K562 (cell line): Measurements from ENCODE around the gene SCG5. TPM values are rescaled to one million over a fixed set of nuclear protein-coding genes. Genes with fewer than 3 reads are reported as not detected.

Source experiments
- ATAC-seq: fragments of 200-7000 bp; cut with Tn5 transposase; 3 replicates; pipeline ENCODE4 v1.9.1; 2020; ENCODE audit warnings: moderate library complexity
- BruUV-seq: library from RNA; stranded (reverse); fragments of 400-500 nt; replicated peaks from 2 replicates; lab custom pipeline; 2021; lab: Mats Ljungman, UMichigan
- CTCF ChIA-PET: fragments of 300-600 bp; formaldehyde crosslinking; extraction: SDS; loops from one replicate; lab custom pipeline; 2021; ENCODE audit warnings: low intra/inter-chr PET ratio; lab: Yijun Ruan, JAX
- POLR2A ChIA-PET: fragments of 300-600, 350-650 bp; sonication (Branson Sonifier 250); formaldehyde crosslinking; extraction: SDS; loops from one replicate; lab custom pipeline; 2021; ENCODE audit warnings: antibody characterized with exemption, inconsistent platforms; lab: Yijun Ruan, JAX
- DNase-seq, 4 experiments: peaks; one replicate each; pipeline versions ENCODE4 v3.0.0 to v3.0.0-alpha.2; 2011 to 2018; ENCODE audit warnings: low spot score in 3 of 4, mixed read lengths in 3 of 4; ENCODE audit errors: extremely low read depth in 1 of 4
- FAIRE-seq: peaks from 2 replicates; lab custom pipeline; 2011; peaks lifted over from hg19 to GRCh38; lab: Jason Lieb, UNC
- H2AFZ ChIP-seq: 2 replicates; pipeline ENCODE4 v1.6.0; 2011; ENCODE audit warnings: low read depth, low read length, control low read depth, inconsistent platforms
- H3K27ac ChIP-seq: fragments of 200-600 bp; 3 replicates; pipeline ENCODE4 v1.8.0; 2011; ENCODE audit warnings: low read depth, mild to moderate bottlenecking, control low read depth, inconsistent platforms, low read length, moderate library complexity, mixed read lengths; ENCODE audit errors: extremely low read depth
- H3K27me3 ChIP-seq, 2 experiments: fragments of 300-600 bp in 1 of 2; 2 replicates in 1 of 2; 3 replicates in 1 of 2; pipeline versions ENCODE4 v1.6.0 to v1.8.0; 2011; ENCODE audit warnings: inconsistent platforms in 2 of 2, low read length in 2 of 2, mild to moderate bottlenecking in 1 of 2, mixed read lengths in 1 of 2, moderate library complexity in 1 of 2; ENCODE audit not compliant: control insufficient read depth in 2 of 2, insufficient read depth in 2 of 2
- H3K36me3 ChIP-seq: fragments of 300-600 bp; 3 replicates; pipeline ENCODE4 v1.8.0; 2011; ENCODE audit warnings: mild to moderate bottlenecking, low read length, inconsistent platforms; ENCODE audit not compliant: control insufficient read depth, insufficient read depth
- H3K4me1 ChIP-seq, 2 experiments: fragments of 200-600 bp in 1 of 2; replicated peaks in 1 of 2; 2 replicates in 1 of 2; 3 replicates in 1 of 2; pipeline versions ENCODE4 v1.5.1 to v1.8.0; 2011; ENCODE audit warnings: inconsistent platforms in 2 of 2, low read length in 2 of 2, mild to moderate bottlenecking in 1 of 2, mixed read lengths in 1 of 2, moderate library complexity in 1 of 2; ENCODE audit not compliant: control insufficient read depth in 2 of 2, insufficient read depth in 2 of 2
- H3K4me2 ChIP-seq: 2 replicates; pipeline ENCODE4 v1.6.1; 2011; ENCODE audit warnings: low read length, control low read depth, inconsistent platforms, mixed read lengths; ENCODE audit not compliant: insufficient read depth
- H3K4me3 ChIP-seq: fragments of 200-600 bp; sonication (generic), shearing (Covaris generic); 2 replicates; pipeline ENCODE4 v1.5.1; 2016; ENCODE audit warnings: control low read depth, inconsistent platforms
- H3K79me2 ChIP-seq: fragments of 200-600 bp; 3 replicates; pipeline ENCODE4 v1.8.0; 2011; ENCODE audit warnings: low read length, inconsistent platforms; ENCODE audit not compliant: control insufficient read depth, insufficient read depth
- H3K9ac ChIP-seq, 2 experiments: 2 replicates each; pipeline versions ENCODE4 v1.6.0 to v1.6.1; 2011; ENCODE audit warnings: low read depth in 2 of 2, low read length in 2 of 2, control low read depth in 1 of 2, inconsistent platforms in 1 of 2, mild to moderate bottlenecking in 1 of 2, mixed read lengths in 1 of 2; ENCODE audit not compliant: insufficient read depth in 1 of 2
- H3K9me1 ChIP-seq: one replicate; pipeline ENCODE4 v1.6.0; 2011; ENCODE audit warnings: inconsistent platforms, mild to moderate bottlenecking, low read length, moderate library complexity; ENCODE audit not compliant: control insufficient read depth, insufficient read depth
- H3K9me3 ChIP-seq: replicated peaks from 2 replicates; pipeline ENCODE4 v1.5.1; 2011; ENCODE audit warnings: low read depth, low read length, inconsistent platforms; ENCODE audit not compliant: control insufficient read depth, insufficient read depth
- H4K20me1 ChIP-seq: replicated peaks from 2 replicates; pipeline ENCODE4 v1.6.1; 2011; ENCODE audit warnings: low read length, inconsistent platforms, mixed read lengths; ENCODE audit not compliant: control insufficient read depth, insufficient read depth
- BHLHE40 ChIP-seq: IDR thresholded peaks from 2 replicates; pipeline ENCODE4 v1.6.1; 2011; ENCODE audit warnings: low read length, improper control_type of control experiment
- CEBPG ChIP-seq, 3 experiments: fragments of 200-800 bp in 1 of 3; sonication (Bioruptor generic) in 1 of 3; sonication (generic) in 1 of 3; formaldehyde crosslinking in 1 of 3; IDR thresholded peaks in 2 of 3; conservative IDR thresholded peaks in 1 of 3; 2 replicates each; pipeline versions ENCODE4 v1.6.1 to v1.8.0; 2016 to 2022; ENCODE audit warnings: missing compliant biosample characterization in 2 of 3, missing genetic modification characterization in 2 of 3, mild to moderate bottlenecking in 1 of 3, missing genetic modification reagents in 1 of 3
- ETS2 ChIP-seq: IDR thresholded peaks from 2 replicates; pipeline ENCODE4 v1.6.1; 2016; ENCODE audit warnings: borderline replicate concordance, missing genetic modification characterization, mild to moderate bottlenecking, moderate library complexity, missing compliant biosample characterization; ENCODE audit not compliant: poor library complexity, severe bottlenecking
- RBM25 ChIP-seq: fragments of 200-400 bp; formaldehyde crosslinking; IDR thresholded peaks from 2 replicates; pipeline ENCODE4 v1.6.1; 2018; ENCODE audit warnings: low read length, low read depth, moderate library complexity; ENCODE audit not compliant: severe bottlenecking
- ZNF584 ChIP-seq: fragments of 200-800 bp; sonication (Bioruptor generic); IDR thresholded peaks from 2 replicates; pipeline ENCODE4 v1.6.1; 2016; ENCODE audit warnings: low read depth, mild to moderate bottlenecking, missing genetic modification characterization, missing compliant biosample characterization
- ZSCAN32 ChIP-seq: fragments of 450-650 bp; formaldehyde crosslinking; IDR thresholded peaks from 2 replicates; pipeline ENCODE4 v1.4.0; 2020; ENCODE audit warnings: mild to moderate bottlenecking, moderate library complexity
- WGBS: fragments of 100-300 bp; shearing (Covaris generic); methylation state at CpG from one replicate; pipeline ENCODE4 v1.1.6; 2016; ENCODE audit warnings: low coverage, mixed read lengths; ENCODE audit not compliant: insufficient coverage; ENCODE audit errors: missing lambda C conversion rate; 5-methylcytosine and 5-hydroxymethylcytosine counted together
- in situ Hi-C: fragments of 300-500 bp; cut with MboI; formaldehyde crosslinking; loops from 4 replicates; pipeline ENCODE4 v1.15.0; 2018; ENCODE audit warnings: inconsistent platforms, mixed read lengths
- intact Hi-C: fragments of 100-400 bp; cut with micrococcal nuclease; formaldehyde crosslinking; loops from 2 replicates; pipeline ENCODE4 v1.14.2; 2022
- polyA plus RNA-seq, 8 experiments: library from polyadenylated mRNA; depleted of rRNA in 4 of 8; stranded (reverse) in 5 of 8; unstranded in 3 of 8; fragments of >200 nt; fragmentation: Nextera tagmentation in 2 of 8; fragmentation: Illumina TruSeq in 1 of 8; extraction: Ambion mirVana in 2 of 8; extraction: Trizol in 1 of 8; gene quantifications; 2 replicates each; pipeline versions ENCODE4 v1.2.1 to v1.2.3, GENCODE V29; 2011 to 2014; ENCODE audit warnings: inconsistent platforms in 1 of 8, missing spikeins in 1 of 8
- total RNA-seq, 7 experiments: library from RNA; depleted of rRNA in 6 of 7; stranded (reverse); fragments of >200 nt in 6 of 7; fragmentation: Illumina TruSeq in 2 of 7; extraction: Trizol in 2 of 7; gene quantifications; 2 replicates each; pipeline versions ENCODE4 v1.2.1 to v1.2.3, GENCODE V29; 2011 to 2021; ENCODE audit warnings: low replicate concordance in 1 of 7
- TF ChIP-seq, protein P1 (sequence below): fragments of 250-450 bp; sonication (Bioruptor Pico); IDR thresholded peaks from 2 replicates; pipeline ENCODE4 v1.4.0; 2020; ENCODE audit warnings: mild to moderate bottlenecking, moderate library complexity
- TF ChIP-seq, protein P2 (sequence below): fragments of 450-650 bp; IDR thresholded peaks from 2 replicates; pipeline ENCODE4 v1.6.1; 2016; ENCODE audit warnings: mild to moderate bottlenecking

SCG5 gene
- total and polyA plus RNA-seq, 9 of the 15 experiments (the other 6 are each of a cell fraction or from before 2014, with no cell fraction given), result 0.06 to 0.76 (median 0.28) TPM; not detected in 2

DNA sequence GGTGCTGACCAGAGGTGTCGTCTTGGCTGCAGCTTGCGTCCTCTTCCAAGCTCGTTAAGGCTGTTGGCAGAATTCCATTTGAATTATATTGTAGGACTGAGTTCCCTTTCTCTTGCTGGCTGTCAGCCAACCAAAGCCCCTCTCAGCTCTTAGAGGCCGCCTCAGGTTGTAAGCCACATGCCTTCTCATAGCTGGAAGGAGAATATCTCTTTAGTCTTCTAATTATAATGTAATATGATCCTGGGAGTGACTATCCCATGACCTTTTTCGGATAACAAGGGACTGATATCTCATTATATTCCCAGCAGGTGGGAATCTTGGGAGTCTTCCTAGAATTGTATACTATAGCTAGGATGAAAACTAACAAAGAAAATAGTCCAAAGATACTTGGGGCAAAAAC, 4.8 kb downstream of the SCG5 start:
- H4K20me1 ChIP-seq, result peaks cover 7% of the 10 kb centered on the region
- no peaks in the 10 kb centered on the region for H3K27me3 ChIP-seq
- H3K4me2 ChIP-seq, result no peak overlapping the region
- no peak overlapping the region for H3K4me3 ChIP-seq
- WGBS, result 46% methylated on average over 5 of the region's 5 CpGs
- CTCF ChIA-PET, result no interaction called here
- H3K27ac ChIP-seq, result no peak overlapping the region
- H3K9ac ChIP-seq, result no peak overlapping the region
- H2AFZ ChIP-seq, result no peak overlapping the region
- intact Hi-C loops (no loop called here), in situ Hi-C loops (no loop called here)
- H3K9me1 ChIP-seq, result no peaks in the 10 kb centered on the region
- no TSS peak for BruUV-seq
- POLR2A ChIA-PET, result no interaction called here
- no peaks in the 10 kb centered on the region for H3K9me3 ChIP-seq
- peaks cover 5% of the 10 kb centered on the region in 2 experiments; a peak in 4 of 5 replicates for H3K4me1 ChIP-seq
- TF ChIP-seq ZSCAN32 (CRISPR knock-in tag) (no peak), BHLHE40 (no peak)
- no peaks in the 10 kb centered on the region for H3K79me2 ChIP-seq
- FAIRE-seq (no peak), DNase-seq (no peak), ATAC-seq (no peak)
- no peaks in the 10 kb centered on the region for H3K36me3 ChIP-seq

DNA sequence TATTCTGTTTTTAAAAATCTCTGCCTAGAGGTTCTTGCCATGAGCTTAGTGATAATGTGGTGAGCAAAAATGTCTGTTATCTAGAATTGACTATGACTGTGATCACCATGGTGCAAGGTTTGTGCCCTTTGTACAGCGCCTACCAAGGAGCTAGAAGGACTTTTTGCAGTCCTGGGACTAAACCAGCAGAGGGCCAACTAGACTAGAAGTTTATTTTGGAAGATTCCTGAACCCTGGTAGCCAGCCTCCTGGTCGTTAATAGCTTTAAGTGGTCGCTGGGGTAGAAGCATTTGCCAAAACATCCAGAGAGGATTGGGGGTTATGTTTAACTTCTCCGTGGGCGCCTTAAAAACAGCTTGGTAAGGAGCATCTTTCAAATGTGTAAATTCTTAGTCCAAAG, 7.8 kb downstream of the SCG5 start:
- no TSS peak for BruUV-seq
- 56% methylated on average over 5 of the region's 5 CpGs for WGBS
- Histone ChIP-seq H3K27me3 (no peaks in the 10 kb centered on the region), H3K9ac (no peak overlapping the region), H3K27ac (no peak overlapping the region), H3K36me3 (no peaks in the 10 kb centered on the region), H3K79me2 (no peaks in the 10 kb centered on the region), H3K9me1 (no peaks in the 10 kb centered on the region), H3K4me2 (no peak overlapping the region), H3K4me1 (no peaks in the 10 kb centered on the region), H4K20me1 (0 out of 2 replicates have a peak, but pooled peaks cover 5% of the 10 kb centered on the region), H3K4me3 (no peak overlapping the region), H2AFZ (no peak overlapping the region), H3K9me3 (no peaks in the 10 kb centered on the region)
- ChIA-PET POLR2A (interaction anchor here (0.7 to 1.6 kb wide), 3 partner anchors 8 to 14 kb away, joined by 3 to 5 read pairs (median 4); partner anchors contain the start of gene SCG5), CTCF (interaction anchor here (1.4 kb wide), 1 partner anchor 345 kb away, joined by 3 read pairs; no protein-coding TSS in a partner anchor)
- peak; percentile 70 for ATAC-seq
- DNase-seq, result peak in 3 of 4 experiments; percentile 22 to 29 (median 29)
- in situ Hi-C loops (no loop called here), intact Hi-C loops (no loop called here)
- peak; percentile 67 for FAIRE-seq
- TF ChIP-seq ETS2 (tag), result no peak
- TF ChIP-seq RBM25, result no peak
- no peak for TF ChIP-seq ZNF584 (CRISPR knock-in tag)
- TF ChIP-seq CEBPG (CRISPR knock-in tag; IDR thresholded peaks at IDR 0.05), result no peak
- TF ChIP-seq CEBPG (tag; conservative IDR thresholded peaks at IDR 0.05 in 1 of 2, IDR thresholded peaks at IDR 0.05 in 1 of 2), result no peak
- TF ChIP-seq, protein P1, sequence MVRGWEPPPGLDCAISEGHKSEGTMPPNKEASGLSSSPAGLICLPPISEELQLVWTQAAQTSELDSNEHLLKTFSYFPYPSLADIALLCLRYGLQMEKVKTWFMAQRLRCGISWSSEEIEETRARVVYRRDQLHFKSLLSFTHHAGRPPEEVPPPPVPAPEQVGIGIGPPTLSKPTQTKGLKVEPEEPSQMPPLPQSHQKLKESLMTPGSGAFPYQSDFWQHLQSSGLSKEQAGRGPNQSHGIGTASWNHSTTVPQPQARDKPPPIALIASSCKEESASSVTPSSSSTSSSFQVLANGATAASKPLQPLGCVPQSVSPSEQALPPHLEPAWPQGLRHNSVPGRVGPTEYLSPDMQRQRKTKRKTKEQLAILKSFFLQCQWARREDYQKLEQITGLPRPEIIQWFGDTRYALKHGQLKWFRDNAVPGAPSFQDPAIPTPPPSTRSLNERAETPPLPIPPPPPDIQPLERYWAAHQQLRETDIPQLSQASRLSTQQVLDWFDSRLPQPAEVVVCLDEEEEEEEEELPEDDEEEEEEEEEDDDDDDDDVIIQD, result no peak
- TF ChIP-seq, protein P2, sequence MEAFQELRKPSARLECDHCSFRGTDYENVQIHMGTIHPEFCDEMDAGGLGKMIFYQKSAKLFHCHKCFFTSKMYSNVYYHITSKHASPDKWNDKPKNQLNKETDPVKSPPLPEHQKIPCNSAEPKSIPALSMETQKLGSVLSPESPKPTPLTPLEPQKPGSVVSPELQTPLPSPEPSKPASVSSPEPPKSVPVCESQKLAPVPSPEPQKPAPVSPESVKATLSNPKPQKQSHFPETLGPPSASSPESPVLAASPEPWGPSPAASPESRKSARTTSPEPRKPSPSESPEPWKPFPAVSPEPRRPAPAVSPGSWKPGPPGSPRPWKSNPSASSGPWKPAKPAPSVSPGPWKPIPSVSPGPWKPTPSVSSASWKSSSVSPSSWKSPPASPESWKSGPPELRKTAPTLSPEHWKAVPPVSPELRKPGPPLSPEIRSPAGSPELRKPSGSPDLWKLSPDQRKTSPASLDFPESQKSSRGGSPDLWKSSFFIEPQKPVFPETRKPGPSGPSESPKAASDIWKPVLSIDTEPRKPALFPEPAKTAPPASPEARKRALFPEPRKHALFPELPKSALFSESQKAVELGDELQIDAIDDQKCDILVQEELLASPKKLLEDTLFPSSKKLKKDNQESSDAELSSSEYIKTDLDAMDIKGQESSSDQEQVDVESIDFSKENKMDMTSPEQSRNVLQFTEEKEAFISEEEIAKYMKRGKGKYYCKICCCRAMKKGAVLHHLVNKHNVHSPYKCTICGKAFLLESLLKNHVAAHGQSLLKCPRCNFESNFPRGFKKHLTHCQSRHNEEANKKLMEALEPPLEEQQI, result no peak
